Lung (tissue), 12 donors: ENCODE data around the gene STH. TPM values are rescaled to one million over a fixed set of nuclear protein-coding genes. Genes with fewer than 3 reads are reported as not detected.

Experiments
- ATAC-seq: fragments of 200-7000 bp; cut with Tn5 transposase; one replicate; pipeline ENCODE4 v1.9.1; 2020; ENCODE audit warnings: moderate number of reproducible peaks; ENCODE audit not compliant: insufficient read depth, low FRiP score
- DNase-seq, 3 donors: peaks; one replicate each; pipeline ENCODE4 v3.0.0-alpha.2; 2013 to 2017
- H3K27ac ChIP-seq, 2 donors: one replicate each; pipeline ENCODE4 v1.5.1; 2013; ENCODE audit warnings: mild to moderate bottlenecking in 2 of 2, moderate library complexity in 2 of 2, control low read depth in 1 of 2, inconsistent platforms in 1 of 2, low read depth in 1 of 2, low read length in 1 of 2
- H3K27me3 ChIP-seq, 3 donors: one replicate each; pipeline ENCODE4 v1.5.1; 2013; ENCODE audit warnings: low read length in 2 of 3; ENCODE audit not compliant: control insufficient read depth in 3 of 3, insufficient read depth in 3 of 3
- H3K36me3 ChIP-seq, 4 donors: one replicate each; pipeline ENCODE4 v1.5.1; 2013; ENCODE audit warnings: low read length in 4 of 4, mild to moderate bottlenecking in 1 of 4, moderate library complexity in 1 of 4; ENCODE audit not compliant: control insufficient read depth in 4 of 4, insufficient read depth in 4 of 4
- H3K4me1 ChIP-seq, 5 donors: one replicate each; pipeline ENCODE4 v1.5.1; 2013; ENCODE audit warnings: low read length in 5 of 5, mild to moderate bottlenecking in 2 of 5, moderate library complexity in 1 of 5; ENCODE audit not compliant: control insufficient read depth in 5 of 5, insufficient read depth in 5 of 5
- H3K4me3 ChIP-seq: one replicate; pipeline ENCODE4 v1.5.1; 2013; ENCODE audit warnings: mild to moderate bottlenecking, control low read depth, moderate library complexity
- H3K9ac ChIP-seq, 2 donors: one replicate each; pipeline ENCODE4 v1.5.1; 2013; ENCODE audit warnings: low read length in 2 of 2, control low read depth in 1 of 2; ENCODE audit not compliant: insufficient read depth in 1 of 2
- H3K9me3 ChIP-seq, 4 donors: one replicate each; pipeline ENCODE4 v1.5.1; 2013; ENCODE audit warnings: low read length in 3 of 4, mild to moderate bottlenecking in 1 of 4, moderate library complexity in 1 of 4; ENCODE audit not compliant: control insufficient read depth in 4 of 4, insufficient read depth in 3 of 4
- WGBS, 2 donors: extraction: QIAGEN DNeasy Blood & Tissue Kit; methylation state at CpG; one replicate each; pipeline ENCODE4 v1.1.7; 2013; 5-methylcytosine and 5-hydroxymethylcytosine counted together
- polyA plus RNA-seq, 2 donors: library from polyadenylated mRNA; stranded (reverse); fragments of 200-250 nt; gene quantifications; one replicate each; pipeline ENCODE4 v1.2.1, GENCODE V29; 2013
- total RNA-seq, 2 donors: library from RNA; depleted of rRNA in 1 of 2; stranded (reverse); fragments of >200 nt in 1 of 2; gene quantifications; one replicate each; pipeline ENCODE4 v1.2.1, GENCODE V29; 2014 to 2021
- TF ChIP-seq, protein P1 (sequence below): IDR thresholded peaks from 2 replicates; pipeline ENCODE4 v1.5.1; 2012; ENCODE audit warnings: mild to moderate bottlenecking; ENCODE audit errors: control extremely low read depth, extremely low read depth
- donor health status: control.
- donor health status: control.
- donor health status: Bipolar disorder and iron deficiency.
- donor health status: healthy.
- donor health status: DM: yes; HTN: yes; CAD: no.

Gene STH
- total and polyA plus RNA-seq, 4 donors = not detected

DNA sequence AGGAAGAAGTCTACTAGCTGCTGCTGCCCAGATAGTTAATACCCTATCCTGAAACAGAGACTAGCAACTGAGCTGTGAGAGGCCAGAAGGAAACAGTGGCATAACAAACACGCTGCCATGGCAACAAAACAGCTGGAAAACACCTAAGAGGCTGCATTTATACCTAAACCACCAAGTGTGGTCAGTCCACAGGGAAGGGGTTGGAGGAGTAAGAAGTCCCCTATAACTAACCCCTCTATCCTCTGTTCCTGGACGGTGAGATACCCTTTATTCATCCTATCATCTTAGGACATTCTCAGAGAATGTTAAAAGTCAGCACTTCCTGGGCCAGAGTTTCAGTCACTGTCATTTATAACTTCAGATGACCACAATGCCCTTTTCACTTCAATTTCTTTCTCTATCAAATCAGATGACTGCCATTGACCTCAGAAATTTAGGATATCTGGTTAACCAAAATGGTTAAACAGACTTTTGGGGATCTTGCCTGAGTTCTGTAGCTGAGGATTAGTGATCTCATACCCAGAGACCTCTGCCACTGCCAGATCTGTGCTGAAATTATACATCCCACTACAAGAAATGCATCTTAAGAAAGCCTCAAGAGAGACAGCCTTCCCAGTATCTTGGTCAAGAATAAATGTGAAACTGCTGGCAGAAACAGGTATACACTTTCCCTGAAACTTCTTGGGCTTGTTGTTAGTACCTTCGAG, 36.2 kb downstream of the STH start:
- Histone ChIP-seq H3K9ac (no peak overlapping the region), H3K4me1 (peaks cover 0 to 2% (median 0%) of the 10 kb centered on the region in 5 donors), H3K27ac (no peak overlapping the region), H3K9me3 (no peaks in the 10 kb centered on the region), H3K4me3 (no peak overlapping the region), H3K27me3 (no peaks in the 10 kb centered on the region), H3K36me3 (peaks cover 52 to 73% (median 67%) of the 10 kb centered on the region in 4 donors)
- ATAC-seq (no peak), DNase-seq (no peak)
- 88 to 89% methylated on average over 3 of the region's 3 CpGs for WGBS, 2 donors
- TF ChIP-seq, protein P1, sequence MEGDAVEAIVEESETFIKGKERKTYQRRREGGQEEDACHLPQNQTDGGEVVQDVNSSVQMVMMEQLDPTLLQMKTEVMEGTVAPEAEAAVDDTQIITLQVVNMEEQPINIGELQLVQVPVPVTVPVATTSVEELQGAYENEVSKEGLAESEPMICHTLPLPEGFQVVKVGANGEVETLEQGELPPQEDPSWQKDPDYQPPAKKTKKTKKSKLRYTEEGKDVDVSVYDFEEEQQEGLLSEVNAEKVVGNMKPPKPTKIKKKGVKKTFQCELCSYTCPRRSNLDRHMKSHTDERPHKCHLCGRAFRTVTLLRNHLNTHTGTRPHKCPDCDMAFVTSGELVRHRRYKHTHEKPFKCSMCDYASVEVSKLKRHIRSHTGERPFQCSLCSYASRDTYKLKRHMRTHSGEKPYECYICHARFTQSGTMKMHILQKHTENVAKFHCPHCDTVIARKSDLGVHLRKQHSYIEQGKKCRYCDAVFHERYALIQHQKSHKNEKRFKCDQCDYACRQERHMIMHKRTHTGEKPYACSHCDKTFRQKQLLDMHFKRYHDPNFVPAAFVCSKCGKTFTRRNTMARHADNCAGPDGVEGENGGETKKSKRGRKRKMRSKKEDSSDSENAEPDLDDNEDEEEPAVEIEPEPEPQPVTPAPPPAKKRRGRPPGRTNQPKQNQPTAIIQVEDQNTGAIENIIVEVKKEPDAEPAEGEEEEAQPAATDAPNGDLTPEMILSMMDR = no peak

DNA sequence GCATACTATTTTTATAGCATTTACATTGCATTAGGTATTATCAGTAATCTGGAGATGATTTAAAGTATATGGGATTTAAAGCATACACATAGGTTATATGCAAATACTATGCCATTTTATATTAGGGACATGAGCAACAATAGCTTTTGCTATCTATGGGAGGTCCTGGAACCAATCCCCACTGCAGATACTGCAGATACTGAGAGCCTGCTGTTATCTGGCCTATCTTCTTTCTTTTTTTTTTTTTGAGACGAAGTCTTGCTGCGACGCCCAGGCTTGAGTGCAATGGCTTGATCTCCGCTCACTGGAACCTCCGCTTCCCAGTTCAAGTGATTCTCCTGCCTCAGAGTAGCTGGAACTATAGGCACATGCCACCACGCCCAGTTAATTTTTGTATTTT, 37.4 kb downstream of the STH start:
- 96 to 98% methylated on average over 6 of the region's 6 CpGs for WGBS, 2 donors

DNA sequence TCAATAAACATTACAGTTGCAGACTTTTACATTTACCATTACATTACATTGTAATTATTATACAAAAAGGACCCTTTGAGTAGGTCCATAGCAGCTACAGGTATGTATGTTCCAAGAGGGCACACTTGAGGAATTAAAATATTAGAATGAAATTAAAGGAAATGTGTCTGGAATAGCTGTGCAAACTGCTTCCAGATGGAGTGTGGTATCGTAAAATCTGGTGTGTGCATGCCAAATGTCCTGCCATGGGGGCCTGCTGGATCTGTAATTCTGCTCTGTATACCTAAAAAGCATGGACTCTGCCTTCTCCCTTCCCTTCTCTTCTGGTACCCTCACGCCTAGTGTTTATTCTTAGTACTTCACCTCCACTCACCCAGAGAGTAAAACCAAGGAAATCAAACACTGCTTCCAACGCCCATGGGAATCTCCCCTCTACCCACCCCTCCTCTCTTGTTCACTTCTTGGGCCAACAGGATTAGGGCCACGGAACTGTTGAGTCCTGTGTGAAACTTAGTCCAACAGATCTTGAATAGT, 38.7 kb downstream of the STH start:
- Histone ChIP-seq H3K27me3 (no peaks in the 10 kb centered on the region), H3K9me3 (no peaks in the 10 kb centered on the region), H3K27ac (no peak overlapping the region), H3K9ac (no peak overlapping the region), H3K4me3 (no peak overlapping the region), H3K4me1 (peaks cover 0 to 2% (median 0%) of the 10 kb centered on the region in 5 donors), H3K36me3 (peaks cover 40 to 65% (median 50%) of the 10 kb centered on the region in 4 donors)
- TF ChIP-seq, protein P1 = no peak
- DNase-seq = no peak
- no peak for ATAC-seq
- WGBS, 2 donors = 71 to 83% methylated on average over 4 of the region's 4 CpGs

More for the DNA sequence above, 37.4 kb downstream of the STH start:
- Histone ChIP-seq H3K27ac (no peak overlapping the region), H3K9ac (no peak overlapping the region), H3K9me3 (no peaks in the 10 kb centered on the region), H3K4me3 (no peak overlapping the region), H3K36me3 (peaks cover 52 to 69% (median 59%) of the 10 kb centered on the region in 4 donors), H3K27me3 (no peaks in the 10 kb centered on the region), H3K4me1 (peaks cover 0 to 2% (median 0%) of the 10 kb centered on the region in 5 donors)
- no peak for ATAC-seq
- DNase-seq = no peak
- TF ChIP-seq, protein P1 = no peak
